Measurements from ENCODE around the gene TMOD4. TPM values are rescaled to one million over a fixed set of nuclear protein-coding genes. Genes with fewer than 3 reads are reported as not detected.
A peak's percentile ranks its signal among the peaks of the same experiment; 100 is the strongest.

TMOD4 gene
- total and polyA plus RNA-seq, 9 of the 15 experiments (the other 6 are each of a cell fraction or from before 2014, with no cell fraction given): 0.18 to 1.8 (median 1.1) TPM; not detected in 1

- TF ChIP-seq VEZF1 (CRISPR knock-in tag; IDR thresholded peaks at IDR 0.05) (peak; percentile 78), NRF1 (conservative IDR thresholded peaks at IDR 0.05 in 1 of 2, IDR thresholded peaks at IDR 0.05 in 1 of 2) (peak; percentile 54 to 74), JUN (IDR thresholded peaks at IDR 0.05; ENCODE audit: borderline replicate concordance, low read depth, low read length) (no peak), JUN (CRISPR knock-in tag; IDR thresholded peaks at IDR 0.05; ENCODE audit: borderline replicate concordance) (no peak), RAD21 (CRISPR knock-in tag; conservative IDR thresholded peaks at IDR 0.05 in 1 of 2, IDR thresholded peaks at IDR 0.05 in 1 of 2) (no peak), ZFPM2 (CRISPR knock-in tag; IDR thresholded peaks at IDR 0.05) (no peak), MTF1 (CRISPR knock-in tag; IDR thresholded peaks at IDR 0.05; ENCODE audit: borderline replicate concordance) (no peak), MAX (CRISPR knock-in tag; IDR thresholded peaks at IDR 0.05) (peak; percentile 76), ZBED1 (IDR thresholded peaks at IDR 0.05) (no peak), FOXJ3 (CRISPR knock-in tag; IDR thresholded peaks at IDR 0.05) (no peak), ZBTB33 (CRISPR knock-in tag; IDR thresholded peaks at IDR 0.05) (0 out of 2 replicates have a peak, but pooled peaks have one; percentile 9), ZNF12 (CRISPR knock-in tag; IDR thresholded peaks at IDR 0.05) (no peak), FIP1L1 (IDR thresholded peaks at IDR 0.05; ENCODE audit: low read depth, low read length, poor library complexity, severe bottlenecking) (peak; percentile 70), L3MBTL2 (IDR thresholded peaks at IDR 0.05) (peak; percentile 66; the same call in 1 of the 2 replicates), CEBPB (tag; IDR thresholded peaks at IDR 0.05) (no peak), SMAD2 (IDR thresholded peaks at IDR 0.05; ENCODE audit: low read depth, low read length) (no peak), CHD1 (IDR thresholded peaks at IDR 0.05; ENCODE audit: low read length) (no peak), ZNF280A (IDR thresholded peaks at IDR 0.05; ENCODE audit: low read depth, partially characterized antibody) (no peak), ZNF280B (CRISPR knock-in tag; IDR thresholded peaks at IDR 0.05) (no peak), SMARCE1 (IDR thresholded peaks at IDR 0.05) (no peak), ZNF780A (CRISPR knock-in tag; IDR thresholded peaks at IDR 0.05) (no peak), FOXA3 (CRISPR knock-in tag; conservative IDR thresholded peaks at IDR 0.05 in 1 of 2, IDR thresholded peaks at IDR 0.05 in 1 of 2) (no peak)
Measured at GRCh38 chr1:151146412-151147131, 29.2 kb downstream of the TMOD4 start, which contains the start of gene SEMA6C (continued).
